HG02623 (cell line): ENCODE results near the gene DNAJC18.
A peak's percentile ranks its signal among the peaks of the same experiment; 100 is the strongest.

Experiments used
- ATAC-seq: cut with Tn5 transposase; IDR thresholded peaks from one replicate; pipeline ENCODE4 v1.9.1; 2021; ENCODE audit warnings: moderate library complexity; ENCODE audit not compliant: unreplicated experiment

Gene DNAJC18

GRCh38 chr5:139406963-139407362, 32.4 kb downstream of the DNAJC18 start:
- ATAC-seq, result no peak

- ATAC-seq, result no peak
Measured at GRCh38 chr5:139404484-139404840, 34.9 kb downstream of the DNAJC18 start.

GRCh38 chr5:139403787-139404483, 35.4 kb downstream of the DNAJC18 start, which contains the start of gene SPATA24:
SPATA24 (minus strand) TSS chr5:139404089; CDS start chr5:139404060, 29 bp downstream.
- peak; percentile 88 for ATAC-seq

- ATAC-seq, result no peak
Measured at GRCh38 chr5:139403418-139403786, 35.9 kb downstream of the DNAJC18 start.

- no peak for ATAC-seq
Measured at GRCh38 chr5:139402561-139403158, 36.7 kb downstream of the DNAJC18 start.

- ATAC-seq, result no peak
Measured at GRCh38 chr5:139401546-139401945, 37.8 kb downstream of the DNAJC18 start.

- ATAC-seq, result no peak
Measured at GRCh38 chr5:139399501-139400121, 39.7 kb downstream of the DNAJC18 start.

GRCh38 chr5:139397921-139398320, 41.4 kb downstream of the DNAJC18 start:
- no peak for ATAC-seq

- ATAC-seq, result no peak
Measured at GRCh38 chr5:139396691-139397090, 42.6 kb downstream of the DNAJC18 start.

- ATAC-seq, result no peak
Measured at GRCh38 chr5:139395844-139396640, 43.3 kb downstream of the DNAJC18 start.

GRCh38 chr5:139394654-139395566, 44.4 kb downstream of the DNAJC18 start, which contains the start of gene PROB1:
PROB1 (minus strand) TSS chr5:139395104; CDS start chr5:139395081, 23 bp downstream.
- ATAC-seq, result no peak

GRCh38 chr5:139394123-139394653, 45.1 kb downstream of the DNAJC18 start:
- no peak for ATAC-seq

- ATAC-seq, result no peak
Measured at GRCh38 chr5:139393497-139394122, 45.7 kb downstream of the DNAJC18 start.

- ATAC-seq, result peak; percentile 39
Measured at GRCh38 chr5:139392678-139393496, 46.4 kb downstream of the DNAJC18 start.

- ATAC-seq, result no peak
Measured at GRCh38 chr5:139392324-139392677, 47.0 kb downstream of the DNAJC18 start.

GRCh38 chr5:139391570-139392323, 47.6 kb downstream of the DNAJC18 start:
- ATAC-seq, result no peak

GRCh38 chr5:139390639-139391569, 48.4 kb downstream of the DNAJC18 start:
- ATAC-seq, result no peak
